Measurements from ENCODE around the gene SULF2.

DNA sequence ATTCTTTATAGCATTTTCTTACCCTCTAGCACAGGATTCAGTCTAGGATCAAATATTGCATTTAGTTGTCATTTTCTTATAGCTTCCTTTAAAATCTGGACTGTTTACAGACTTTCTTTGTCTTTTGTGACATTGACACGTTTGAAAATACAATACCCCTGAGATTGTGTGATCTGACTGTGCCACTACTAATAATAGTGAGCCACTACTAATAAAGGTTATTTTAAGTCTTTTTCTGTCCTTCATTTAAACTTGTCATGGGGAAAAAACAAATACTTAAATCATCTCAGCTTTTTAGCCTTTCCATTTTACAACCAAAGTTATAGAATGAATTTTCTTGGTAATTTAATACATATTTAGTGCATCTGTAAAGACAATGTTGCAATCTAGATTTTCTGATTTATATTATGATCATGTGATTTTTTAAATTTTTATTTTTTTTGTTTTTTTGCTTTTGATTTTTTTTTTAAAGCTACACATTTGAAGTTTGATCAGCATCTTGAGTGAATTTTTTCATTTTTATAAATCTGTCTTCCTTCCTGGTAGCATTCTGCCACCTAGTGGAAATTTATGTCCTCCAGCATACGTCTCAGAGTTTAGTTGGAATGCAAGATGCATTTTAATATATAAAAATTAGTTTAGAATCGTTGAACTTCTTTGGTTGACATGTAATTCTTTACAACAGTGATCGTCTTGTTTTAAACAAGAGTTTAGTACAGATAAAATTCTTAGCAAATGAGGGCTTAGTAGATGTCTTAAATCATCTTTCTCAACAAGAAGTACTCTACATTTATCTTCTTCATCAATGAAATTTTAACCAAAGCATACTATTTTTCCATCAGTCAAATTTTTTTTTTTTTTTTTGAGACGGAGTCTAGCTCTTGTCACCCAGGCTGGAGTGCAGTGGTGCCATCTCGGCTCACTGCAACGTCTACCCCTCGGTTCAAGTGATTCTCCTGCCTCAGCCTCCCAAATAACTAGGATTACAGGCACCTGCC is 164.2 kb downstream of the SULF2 start:
- no peak for TF ChIP-seq YY1 (IDR thresholded peaks at IDR 0.05; ENCODE audit: insufficient read depth, insufficient read length)
- no peak for TF ChIP-seq ZNF274 (IDR thresholded peaks at IDR 0.05; ENCODE audit: low read depth, low read length)
- TF ChIP-seq SUZ12 (IDR thresholded peaks at IDR 0.05; ENCODE audit: extremely low read depth, insufficient read depth, insufficient read length), result no peak
